GM12892 (cell line): ENCODE results near the gene FRMD3.

Experiments
- DNase-seq: peaks from one replicate; pipeline ENCODE4 v3.0.0; 2011; ENCODE audit not compliant: insufficient read length
- FAIRE-seq: peaks from 2 replicates; lab custom pipeline; 2011; peaks lifted over from hg19 to GRCh38; lab: Jason Lieb, UNC
- POLR2A ChIP-seq: IDR thresholded peaks from 2 replicates; pipeline ENCODE4 v1.6.1; 2011; ENCODE audit warnings: low read depth, low read length, control low read depth
- POLR2AphosphoS5 ChIP-seq: IDR thresholded peaks from 2 replicates; pipeline ENCODE4 v1.6.1; 2011; ENCODE audit warnings: low read depth, low read length, control low read depth
- TAF1 ChIP-seq: IDR thresholded peaks from 2 replicates; pipeline ENCODE4 v1.6.1; 2011; ENCODE audit warnings: low read depth, mild to moderate bottlenecking, control low read depth, low read length, borderline replicate concordance

FRMD3 gene

GRCh38 chr9:83468821-83469220 is 69.4 kb downstream of the FRMD3 start:
- no peak for FAIRE-seq
- TF ChIP-seq TAF1 (no peak), POLR2AphosphoS5 (no peak), POLR2A (no peak)
- no peak for DNase-seq

- no peak for TF ChIP-seq POLR2A
- TF ChIP-seq POLR2AphosphoS5 = no peak
- TF ChIP-seq TAF1 = no peak
- FAIRE-seq (no peak), DNase-seq (no peak)
Observed at GRCh38 chr9:83466877-83467276, 71.3 kb downstream of the FRMD3 start.

DNA sequence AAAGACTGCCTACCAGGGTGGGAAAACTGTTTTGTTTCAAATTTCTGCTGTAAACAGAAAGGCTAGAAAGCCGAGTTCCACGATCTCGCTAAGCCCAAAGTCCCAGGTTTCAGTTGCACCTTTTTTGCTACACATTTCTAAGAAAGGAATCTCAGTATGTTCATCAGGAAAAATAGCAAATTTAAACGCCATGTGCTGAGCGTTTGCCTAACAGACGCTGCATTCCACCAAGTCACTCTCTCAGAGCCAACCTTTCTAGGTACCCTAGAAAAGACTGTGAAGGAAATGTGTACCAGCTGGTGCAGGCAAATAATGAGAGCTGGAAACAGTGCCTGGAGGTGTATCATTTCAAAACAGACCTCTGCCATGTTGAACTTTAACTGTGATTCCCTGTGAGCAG is 71.8 kb downstream of the FRMD3 start:
- no peak for FAIRE-seq
- TF ChIP-seq POLR2A (no peak), POLR2AphosphoS5 (no peak), TAF1 (no peak)
- DNase-seq = no peak

DNA sequence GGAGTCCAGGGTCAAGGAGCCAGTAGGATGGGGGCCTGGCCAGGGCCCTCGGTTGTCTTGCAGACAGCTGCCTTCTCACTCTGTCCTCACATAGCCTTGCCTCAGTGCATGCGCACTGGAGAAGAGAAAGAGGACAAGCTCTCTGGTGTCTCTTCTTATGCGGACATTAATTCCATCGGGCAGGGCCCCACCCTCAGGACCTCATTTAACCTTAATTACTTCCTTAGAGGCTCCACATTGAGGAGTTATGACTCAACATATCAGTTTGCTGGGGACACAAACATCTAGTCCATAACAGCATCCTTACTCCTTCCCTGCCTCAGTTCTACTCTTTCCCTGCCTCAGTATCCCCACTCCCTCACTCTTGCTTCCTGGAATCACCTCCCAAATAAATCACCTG is 78.4 kb downstream of the FRMD3 start:
- DNase-seq = no peak
- FAIRE-seq = no peak
- no peak for TF ChIP-seq TAF1
- no peak for TF ChIP-seq POLR2AphosphoS5
- TF ChIP-seq POLR2A = no peak

DNA sequence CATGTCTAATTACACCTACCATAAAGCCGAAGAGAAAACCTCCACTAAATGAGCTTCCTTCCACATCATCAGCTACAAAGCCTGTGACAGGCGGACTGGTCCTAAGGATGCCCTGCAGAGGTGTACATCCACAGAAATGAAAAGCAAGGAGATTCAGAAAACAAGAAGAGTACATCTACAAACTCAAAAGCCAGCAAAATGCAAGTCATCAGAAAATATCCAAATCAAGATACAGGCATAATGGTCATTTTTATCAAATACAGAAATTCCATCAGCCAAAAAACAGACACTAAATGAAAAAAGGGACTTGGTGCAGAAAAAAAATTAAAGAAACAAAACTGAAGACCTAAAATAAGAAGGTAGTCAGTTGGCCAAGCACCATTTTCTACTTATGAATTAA is 79.7 kb downstream of the FRMD3 start:
- TF ChIP-seq TAF1 (no peak), POLR2A (no peak), POLR2AphosphoS5 (no peak)
- FAIRE-seq = no peak
- no peak for DNase-seq

DNA sequence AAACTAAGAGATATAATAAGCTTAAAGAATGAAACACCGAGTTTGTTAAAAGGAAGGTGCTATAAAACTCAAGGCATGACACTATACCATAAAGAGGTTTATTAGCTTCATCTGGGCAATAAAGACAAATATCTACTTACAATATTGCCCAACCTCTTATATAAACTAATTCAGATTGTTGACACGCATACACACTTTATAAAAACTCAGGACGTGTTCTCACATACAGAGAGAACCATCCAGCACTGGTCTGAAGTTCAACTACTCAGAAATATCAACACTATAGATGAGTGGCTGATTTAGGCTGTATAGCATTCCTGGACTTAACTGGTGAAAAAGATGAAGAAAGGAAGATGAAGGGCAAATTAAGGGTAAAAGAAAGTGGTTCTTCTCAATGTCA is 81.2 kb downstream of the FRMD3 start:
- TF ChIP-seq POLR2A = no peak
- TF ChIP-seq TAF1 = no peak
- FAIRE-seq = no peak
- DNase-seq = no peak

- DNase-seq (no peak), FAIRE-seq (no peak)
- TF ChIP-seq POLR2AphosphoS5 (no peak), POLR2A (no peak), TAF1 (no peak)
Observed at GRCh38 chr9:83456226-83456625, 82.0 kb downstream of the FRMD3 start.

DNA sequence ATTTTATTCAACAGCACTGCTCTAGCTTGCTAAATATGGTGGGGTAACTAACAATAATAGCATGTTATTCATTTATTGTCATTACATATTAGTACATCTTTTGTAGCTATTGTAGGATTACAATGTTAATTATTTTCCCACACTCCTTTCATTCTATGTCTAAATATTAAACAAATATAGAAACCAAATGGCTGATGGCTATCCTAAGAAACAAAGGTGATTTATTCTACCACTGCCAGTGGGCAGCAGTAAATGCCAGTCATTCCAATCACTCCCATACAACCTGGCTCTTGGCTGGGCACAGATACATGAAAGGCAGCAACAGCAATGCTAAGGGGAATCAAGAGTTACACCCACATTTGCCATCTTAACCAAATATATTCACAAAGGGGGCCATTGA is 84.1 kb downstream of the FRMD3 start:
- FAIRE-seq (no peak), DNase-seq (no peak)
- TF ChIP-seq TAF1 (no peak), POLR2AphosphoS5 (no peak), POLR2A (no peak)

- TF ChIP-seq POLR2AphosphoS5 (no peak), TAF1 (no peak), POLR2A (no peak)
- no peak for DNase-seq
- FAIRE-seq = no peak
Observed at GRCh38 chr9:83451308-83451707, 86.9 kb downstream of the FRMD3 start.

DNA sequence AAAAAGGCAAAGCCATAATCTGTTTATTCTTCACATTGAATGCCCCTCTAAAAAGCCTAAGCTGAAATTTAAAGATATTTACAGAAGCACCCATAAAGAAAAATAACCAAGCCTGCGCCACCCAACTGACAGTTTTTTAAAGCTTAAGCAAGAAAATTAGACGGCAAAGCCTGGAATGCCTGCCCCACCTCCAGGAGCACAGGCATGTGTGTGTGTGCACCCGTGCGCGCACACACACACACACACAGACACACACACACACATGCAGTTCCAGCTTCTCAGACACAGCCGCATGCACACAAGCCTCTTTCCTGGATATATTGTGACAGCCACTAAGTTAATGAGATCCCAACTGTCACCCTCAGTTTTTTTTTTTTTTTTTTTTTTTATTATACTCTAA is 88.2 kb downstream of the FRMD3 start:
- FAIRE-seq = no peak
- DNase-seq = no peak
- no peak for TF ChIP-seq TAF1
- TF ChIP-seq POLR2A = no peak
- no peak for TF ChIP-seq POLR2AphosphoS5

DNA sequence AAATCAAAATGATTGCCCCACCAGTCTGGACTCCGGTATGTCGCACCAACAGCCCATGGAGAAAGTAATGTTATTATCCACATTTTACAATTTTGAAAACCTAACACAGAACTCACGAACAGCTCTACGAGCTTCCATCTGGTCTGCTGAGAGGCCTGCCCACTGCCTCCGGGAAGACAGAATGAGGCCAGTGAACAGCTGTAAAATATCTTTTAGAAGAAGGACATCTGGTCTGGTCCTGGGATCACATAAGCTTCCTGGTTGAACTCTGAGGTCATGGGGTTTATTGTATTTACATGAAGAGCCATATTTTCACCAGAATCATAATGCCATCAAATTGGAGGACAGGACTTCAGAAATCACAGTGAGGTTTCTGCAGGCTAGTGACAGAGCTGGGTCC is 89.0 kb downstream of the FRMD3 start:
- FAIRE-seq (no peak), DNase-seq (no peak)
- TF ChIP-seq TAF1 = no peak
- TF ChIP-seq POLR2A = no peak
- TF ChIP-seq POLR2AphosphoS5 = no peak

GRCh38 chr9:83448626-83449025 is 89.6 kb downstream of the FRMD3 start:
- TF ChIP-seq POLR2AphosphoS5 = no peak
- no peak for DNase-seq
- FAIRE-seq = no peak

- TF ChIP-seq POLR2A = no peak
- TF ChIP-seq TAF1 = no peak
- TF ChIP-seq POLR2AphosphoS5 = no peak
- no peak for DNase-seq
- FAIRE-seq = no peak
Observed at GRCh38 chr9:83447351-83447750, 90.8 kb downstream of the FRMD3 start.
